ENCODE measurements around the gene C2orf74. TPM values are rescaled to one million over a fixed set of nuclear protein-coding genes. Genes with fewer than 3 reads are reported as not detected.

C2orf74 gene
- total and polyA plus RNA-seq, 9 of the 15 experiments (the other 6 are each of a cell fraction or from before 2014, with no cell fraction given): not detected

DNA sequence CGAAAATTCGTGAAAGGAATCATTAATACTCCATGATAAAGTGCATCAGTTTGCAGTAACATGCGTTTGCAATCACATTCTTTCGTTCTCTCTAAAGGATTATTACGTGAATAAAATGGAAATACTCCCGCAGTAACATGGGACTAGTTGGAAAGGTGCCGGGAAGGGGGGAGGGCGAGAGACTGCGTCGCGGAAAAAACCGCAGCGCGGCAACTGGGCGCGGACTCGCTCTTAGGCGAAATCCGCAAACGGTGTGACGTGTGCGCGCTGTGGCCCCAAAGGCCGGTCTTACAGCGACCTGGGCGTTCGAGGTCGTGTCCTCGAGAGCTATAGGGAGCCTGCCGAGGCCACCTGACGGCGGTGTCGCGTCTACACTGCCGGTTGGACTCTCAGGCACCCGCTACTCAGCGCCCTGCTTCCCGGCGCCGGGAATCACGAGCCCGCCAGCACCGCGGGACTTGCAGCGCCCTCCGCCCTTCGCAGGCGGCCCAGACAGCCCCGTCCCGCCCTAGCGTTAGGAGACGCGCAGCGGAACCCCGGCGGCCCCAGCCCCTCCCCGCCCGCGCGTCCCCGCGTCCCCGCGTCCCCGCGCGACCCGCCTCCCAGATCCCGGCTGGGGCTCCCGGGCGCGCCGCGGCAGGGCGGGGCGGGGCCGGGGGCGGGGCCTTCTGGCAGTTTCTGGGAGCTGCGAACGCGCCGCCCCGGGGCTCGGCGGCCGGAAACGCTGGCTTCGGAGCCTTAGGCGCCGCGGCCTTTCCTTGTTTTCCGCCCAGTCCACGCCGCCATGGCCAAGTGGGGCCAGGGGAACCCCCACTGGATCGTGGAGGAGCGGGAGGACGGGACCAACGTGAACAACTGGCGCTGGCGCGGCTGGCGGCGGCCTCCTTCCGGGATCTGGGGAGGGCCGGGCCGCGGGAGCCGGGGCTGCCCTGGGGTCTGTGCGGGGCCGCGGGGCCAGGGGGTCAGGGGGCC is 15.1 kb downstream of the C2orf74 start (continued):
- TF ChIP-seq, protein P1, sequence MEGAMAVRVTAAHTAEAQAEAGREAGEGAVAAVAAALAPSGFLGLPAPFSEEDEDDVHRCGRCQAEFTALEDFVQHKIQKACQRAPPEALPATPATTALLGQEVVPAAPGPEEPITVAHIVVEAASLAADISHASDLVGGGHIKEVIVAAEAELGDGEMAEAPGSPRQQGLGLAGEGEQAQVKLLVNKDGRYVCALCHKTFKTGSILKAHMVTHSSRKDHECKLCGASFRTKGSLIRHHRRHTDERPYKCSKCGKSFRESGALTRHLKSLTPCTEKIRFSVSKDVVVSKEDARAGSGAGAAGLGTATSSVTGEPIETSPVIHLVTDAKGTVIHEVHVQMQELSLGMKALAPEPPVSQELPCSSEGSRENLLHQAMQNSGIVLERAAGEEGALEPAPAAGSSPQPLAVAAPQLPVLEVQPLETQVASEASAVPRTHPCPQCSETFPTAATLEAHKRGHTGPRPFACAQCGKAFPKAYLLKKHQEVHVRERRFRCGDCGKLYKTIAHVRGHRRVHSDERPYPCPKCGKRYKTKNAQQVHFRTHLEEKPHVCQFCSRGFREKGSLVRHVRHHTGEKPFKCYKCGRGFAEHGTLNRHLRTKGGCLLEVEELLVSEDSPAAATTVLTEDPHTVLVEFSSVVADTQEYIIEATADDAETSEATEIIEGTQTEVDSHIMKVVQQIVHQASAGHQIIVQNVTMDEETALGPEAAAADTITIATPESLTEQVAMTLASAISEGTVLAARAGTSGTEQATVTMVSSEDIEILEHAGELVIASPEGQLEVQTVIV (CRISPR knock-in tag; IDR thresholded peaks at IDR 0.05; ENCODE audit: borderline replicate concordance): no peak
- TF ChIP-seq SMARCC2 (IDR thresholded peaks at IDR 0.05; ENCODE audit: low read depth) (peak; percentile 22; the same call in 1 of the 2 replicates), KLF13 (tag; IDR thresholded peaks at IDR 0.05; ENCODE audit: borderline replicate concordance, low read depth) (no peak; the same call in 1 of the 2 replicates), ZEB2 (IDR thresholded peaks at IDR 0.05) (no peak; the same call in 1 of the 2 replicates), U2AF2 (optimal IDR thresholded peaks at IDR 0.05; ENCODE audit: low read depth, low read length) (no peak), ZNF707 (CRISPR knock-in tag; conservative IDR thresholded peaks at IDR 0.05) (no peak)
- TF ChIP-seq, protein P2, sequence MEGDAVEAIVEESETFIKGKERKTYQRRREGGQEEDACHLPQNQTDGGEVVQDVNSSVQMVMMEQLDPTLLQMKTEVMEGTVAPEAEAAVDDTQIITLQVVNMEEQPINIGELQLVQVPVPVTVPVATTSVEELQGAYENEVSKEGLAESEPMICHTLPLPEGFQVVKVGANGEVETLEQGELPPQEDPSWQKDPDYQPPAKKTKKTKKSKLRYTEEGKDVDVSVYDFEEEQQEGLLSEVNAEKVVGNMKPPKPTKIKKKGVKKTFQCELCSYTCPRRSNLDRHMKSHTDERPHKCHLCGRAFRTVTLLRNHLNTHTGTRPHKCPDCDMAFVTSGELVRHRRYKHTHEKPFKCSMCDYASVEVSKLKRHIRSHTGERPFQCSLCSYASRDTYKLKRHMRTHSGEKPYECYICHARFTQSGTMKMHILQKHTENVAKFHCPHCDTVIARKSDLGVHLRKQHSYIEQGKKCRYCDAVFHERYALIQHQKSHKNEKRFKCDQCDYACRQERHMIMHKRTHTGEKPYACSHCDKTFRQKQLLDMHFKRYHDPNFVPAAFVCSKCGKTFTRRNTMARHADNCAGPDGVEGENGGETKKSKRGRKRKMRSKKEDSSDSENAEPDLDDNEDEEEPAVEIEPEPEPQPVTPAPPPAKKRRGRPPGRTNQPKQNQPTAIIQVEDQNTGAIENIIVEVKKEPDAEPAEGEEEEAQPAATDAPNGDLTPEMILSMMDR (IDR thresholded peaks at IDR 0.05 in 2 of 3, conservative IDR thresholded peaks at IDR 0.05 in 1 of 3; ENCODE audit: insufficient read depth in 2 of 3, low read depth in 1 of 3, low read length in 3 of 3): peak in 2 of 3 experiments; percentile 21 to 22; a peak in 3 of 6 replicates
- TF ChIP-seq, protein P3, sequence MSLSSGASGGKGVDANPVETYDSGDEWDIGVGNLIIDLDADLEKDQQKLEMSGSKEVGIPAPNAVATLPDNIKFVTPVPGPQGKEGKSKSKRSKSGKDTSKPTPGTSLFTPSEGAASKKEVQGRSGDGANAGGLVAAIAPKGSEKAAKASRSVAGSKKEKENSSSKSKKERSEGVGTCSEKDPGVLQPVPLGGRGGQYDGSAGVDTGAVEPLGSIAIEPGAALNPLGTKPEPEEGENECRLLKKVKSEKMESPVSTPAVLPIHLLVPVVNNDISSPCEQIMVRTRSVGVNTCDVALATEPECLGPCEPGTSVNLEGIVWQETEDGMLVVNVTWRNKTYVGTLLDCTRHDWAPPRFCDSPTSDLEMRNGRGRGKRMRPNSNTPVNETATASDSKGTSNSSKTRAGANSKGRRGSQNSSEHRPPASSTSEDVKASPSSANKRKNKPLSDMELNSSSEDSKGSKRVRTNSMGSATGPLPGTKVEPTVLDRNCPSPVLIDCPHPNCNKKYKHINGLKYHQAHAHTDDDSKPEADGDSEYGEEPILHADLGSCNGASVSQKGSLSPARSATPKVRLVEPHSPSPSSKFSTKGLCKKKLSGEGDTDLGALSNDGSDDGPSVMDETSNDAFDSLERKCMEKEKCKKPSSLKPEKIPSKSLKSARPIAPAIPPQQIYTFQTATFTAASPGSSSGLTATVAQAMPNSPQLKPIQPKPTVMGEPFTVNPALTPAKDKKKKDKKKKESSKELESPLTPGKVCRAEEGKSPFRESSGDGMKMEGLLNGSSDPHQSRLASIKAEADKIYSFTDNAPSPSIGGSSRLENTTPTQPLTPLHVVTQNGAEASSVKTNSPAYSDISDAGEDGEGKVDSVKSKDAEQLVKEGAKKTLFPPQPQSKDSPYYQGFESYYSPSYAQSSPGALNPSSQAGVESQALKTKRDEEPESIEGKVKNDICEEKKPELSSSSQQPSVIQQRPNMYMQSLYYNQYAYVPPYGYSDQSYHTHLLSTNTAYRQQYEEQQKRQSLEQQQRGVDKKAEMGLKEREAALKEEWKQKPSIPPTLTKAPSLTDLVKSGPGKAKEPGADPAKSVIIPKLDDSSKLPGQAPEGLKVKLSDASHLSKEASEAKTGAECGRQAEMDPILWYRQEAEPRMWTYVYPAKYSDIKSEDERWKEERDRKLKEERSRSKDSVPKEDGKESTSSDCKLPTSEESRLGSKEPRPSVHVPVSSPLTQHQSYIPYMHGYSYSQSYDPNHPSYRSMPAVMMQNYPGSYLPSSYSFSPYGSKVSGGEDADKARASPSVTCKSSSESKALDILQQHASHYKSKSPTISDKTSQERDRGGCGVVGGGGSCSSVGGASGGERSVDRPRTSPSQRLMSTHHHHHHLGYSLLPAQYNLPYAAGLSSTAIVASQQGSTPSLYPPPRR (CRISPR knock-in tag; IDR thresholded peaks at IDR 0.05; ENCODE audit: borderline replicate concordance): 0 out of 2 replicates have a peak, but pooled peaks have one; percentile 31
- TF ChIP-seq, protein P4, sequence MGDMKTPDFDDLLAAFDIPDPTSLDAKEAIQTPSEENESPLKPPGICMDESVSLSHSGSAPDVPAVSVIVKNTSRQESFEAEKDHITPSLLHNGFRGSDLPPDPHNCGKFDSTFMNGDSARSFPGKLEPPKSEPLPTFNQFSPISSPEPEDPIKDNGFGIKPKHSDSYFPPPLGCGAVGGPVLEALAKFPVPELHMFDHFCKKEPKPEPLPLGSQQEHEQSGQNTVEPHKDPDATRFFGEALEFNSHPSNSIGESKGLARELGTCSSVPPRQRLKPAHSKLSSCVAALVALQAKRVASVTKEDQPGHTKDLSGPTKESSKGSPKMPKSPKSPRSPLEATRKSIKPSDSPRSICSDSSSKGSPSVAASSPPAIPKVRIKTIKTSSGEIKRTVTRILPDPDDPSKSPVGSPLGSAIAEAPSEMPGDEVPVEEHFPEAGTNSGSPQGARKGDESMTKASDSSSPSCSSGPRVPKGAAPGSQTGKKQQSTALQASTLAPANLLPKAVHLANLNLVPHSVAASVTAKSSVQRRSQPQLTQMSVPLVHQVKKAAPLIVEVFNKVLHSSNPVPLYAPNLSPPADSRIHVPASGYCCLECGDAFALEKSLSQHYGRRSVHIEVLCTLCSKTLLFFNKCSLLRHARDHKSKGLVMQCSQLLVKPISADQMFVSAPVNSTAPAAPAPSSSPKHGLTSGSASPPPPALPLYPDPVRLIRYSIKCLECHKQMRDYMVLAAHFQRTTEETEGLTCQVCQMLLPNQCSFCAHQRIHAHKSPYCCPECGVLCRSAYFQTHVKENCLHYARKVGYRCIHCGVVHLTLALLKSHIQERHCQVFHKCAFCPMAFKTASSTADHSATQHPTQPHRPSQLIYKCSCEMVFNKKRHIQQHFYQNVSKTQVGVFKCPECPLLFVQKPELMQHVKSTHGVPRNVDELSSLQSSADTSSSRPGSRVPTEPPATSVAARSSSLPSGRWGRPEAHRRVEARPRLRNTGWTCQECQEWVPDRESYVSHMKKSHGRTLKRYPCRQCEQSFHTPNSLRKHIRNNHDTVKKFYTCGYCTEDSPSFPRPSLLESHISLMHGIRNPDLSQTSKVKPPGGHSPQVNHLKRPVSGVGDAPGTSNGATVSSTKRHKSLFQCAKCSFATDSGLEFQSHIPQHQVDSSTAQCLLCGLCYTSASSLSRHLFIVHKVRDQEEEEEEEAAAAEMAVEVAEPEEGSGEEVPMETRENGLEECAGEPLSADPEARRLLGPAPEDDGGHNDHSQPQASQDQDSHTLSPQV (IDR thresholded peaks at IDR 0.05): peak; percentile 26
